Mucosa of descending colon (tissue), 3 donors: Measurements from ENCODE around the gene MAP3K21. TPM values are rescaled to one million over a fixed set of nuclear protein-coding genes. Genes with fewer than 3 reads are reported as not detected.

Source experiments
- ATAC-seq: fragments of 200-7000 bp; cut with Tn5 transposase; one replicate; pipeline ENCODE4 v1.9.1; 2020; ENCODE audit warnings: mild to moderate bottlenecking, moderate library complexity
- DNase-seq, 3 donors: peaks; one replicate each; pipeline ENCODE4 v3.0.0-alpha.2; 2020
- H3K36me3 ChIP-seq: fragments of 200-600 bp; one replicate; pipeline ENCODE4 v1.8.0; 2021; ENCODE audit warnings: low read depth, mild to moderate bottlenecking
- H3K4me1 ChIP-seq: fragments of 200-600 bp; one replicate; pipeline ENCODE4 v1.8.0; 2021; ENCODE audit warnings: low read depth, mild to moderate bottlenecking
- H3K4me3 ChIP-seq: fragments of 200-600 bp; one replicate; pipeline ENCODE4 v1.8.0; 2021; ENCODE audit warnings: mild to moderate bottlenecking
- H3K9me3 ChIP-seq: fragments of 200-600 bp; one replicate; pipeline ENCODE4 v1.8.0; 2021; ENCODE audit warnings: mild to moderate bottlenecking
- intact Hi-C, 2 donors: fragments of 100-400 bp; cut with DNase I in 1 of 2; cut with micrococcal nuclease in 1 of 2; formaldehyde crosslinking; loops; one replicate each; pipeline versions ENCODE4 v1.11.0 to v1.11.1; 2022; cut with DNase I, micrococcal nuclease
- total RNA-seq, 3 donors: library from RNA; stranded (reverse); fragmentation: NEBNext Ultra II Directional in 2 of 3; extraction: Animal tissue kit (Norgen Biotek cat#: 25700) in 2 of 3; gene quantifications; one replicate each; pipeline versions ENCODE4 v1.2.1 to v1.2.4, GENCODE V29; 2021 to 2023
- TF ChIP-seq, protein P1 (sequence below): fragments of 200-600 bp; IDR thresholded peaks from one replicate; pipeline ENCODE4 v1.8.0; 2022; ENCODE audit warnings: antibody characterized with exemption, mild to moderate bottlenecking
- donor health status: DM: no; HTN: no; CAD: no; lungs with moderate emphysema.
- donor health status: DM: no; HTN: no; CAD: no.
- donor health status: DM: no; HTN: yes; CAD: no.

MAP3K21 gene
- total RNA-seq, 3 donors from 2014 or later, result 8.3 to 21.1 (median 12.6) TPM

GRCh38 chr1:233355841-233356704 lies 28.5 kb downstream of the MAP3K21 start:
- Histone ChIP-seq H3K4me3 (no peak overlapping the region), H3K4me1 (no peaks in the 10 kb centered on the region), H3K9me3 (no peaks in the 10 kb centered on the region), H3K36me3 (no peaks in the 10 kb centered on the region)
- intact Hi-C loops, result no loop called here
- DNase-seq (peak in 1 of 3 donors; percentile 19), ATAC-seq (no peak)
- TF ChIP-seq, protein P1, sequence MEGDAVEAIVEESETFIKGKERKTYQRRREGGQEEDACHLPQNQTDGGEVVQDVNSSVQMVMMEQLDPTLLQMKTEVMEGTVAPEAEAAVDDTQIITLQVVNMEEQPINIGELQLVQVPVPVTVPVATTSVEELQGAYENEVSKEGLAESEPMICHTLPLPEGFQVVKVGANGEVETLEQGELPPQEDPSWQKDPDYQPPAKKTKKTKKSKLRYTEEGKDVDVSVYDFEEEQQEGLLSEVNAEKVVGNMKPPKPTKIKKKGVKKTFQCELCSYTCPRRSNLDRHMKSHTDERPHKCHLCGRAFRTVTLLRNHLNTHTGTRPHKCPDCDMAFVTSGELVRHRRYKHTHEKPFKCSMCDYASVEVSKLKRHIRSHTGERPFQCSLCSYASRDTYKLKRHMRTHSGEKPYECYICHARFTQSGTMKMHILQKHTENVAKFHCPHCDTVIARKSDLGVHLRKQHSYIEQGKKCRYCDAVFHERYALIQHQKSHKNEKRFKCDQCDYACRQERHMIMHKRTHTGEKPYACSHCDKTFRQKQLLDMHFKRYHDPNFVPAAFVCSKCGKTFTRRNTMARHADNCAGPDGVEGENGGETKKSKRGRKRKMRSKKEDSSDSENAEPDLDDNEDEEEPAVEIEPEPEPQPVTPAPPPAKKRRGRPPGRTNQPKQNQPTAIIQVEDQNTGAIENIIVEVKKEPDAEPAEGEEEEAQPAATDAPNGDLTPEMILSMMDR, result no peak

DNA sequence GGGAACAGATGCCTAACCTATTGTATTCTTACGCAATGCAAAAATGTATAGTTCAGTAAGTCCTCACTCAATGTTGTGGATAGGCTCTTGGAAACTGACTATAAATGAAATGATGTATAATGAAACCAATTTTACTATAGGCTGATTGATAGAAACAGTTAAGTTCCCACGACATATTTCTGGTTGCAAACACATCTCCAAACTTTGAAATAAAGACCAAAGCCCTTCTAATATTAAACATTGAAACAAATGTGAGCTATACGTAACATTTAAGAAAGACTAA lies 29.1 kb downstream of the MAP3K21 start:
- ATAC-seq, result no peak
- TF ChIP-seq, protein P1, result no peak
- intact Hi-C loops, result no loop called here
- Histone ChIP-seq H3K9me3 (no peaks in the 10 kb centered on the region), H3K36me3 (no peaks in the 10 kb centered on the region), H3K4me3 (no peak overlapping the region), H3K4me1 (no peaks in the 10 kb centered on the region)
- no peak for DNase-seq

DNA sequence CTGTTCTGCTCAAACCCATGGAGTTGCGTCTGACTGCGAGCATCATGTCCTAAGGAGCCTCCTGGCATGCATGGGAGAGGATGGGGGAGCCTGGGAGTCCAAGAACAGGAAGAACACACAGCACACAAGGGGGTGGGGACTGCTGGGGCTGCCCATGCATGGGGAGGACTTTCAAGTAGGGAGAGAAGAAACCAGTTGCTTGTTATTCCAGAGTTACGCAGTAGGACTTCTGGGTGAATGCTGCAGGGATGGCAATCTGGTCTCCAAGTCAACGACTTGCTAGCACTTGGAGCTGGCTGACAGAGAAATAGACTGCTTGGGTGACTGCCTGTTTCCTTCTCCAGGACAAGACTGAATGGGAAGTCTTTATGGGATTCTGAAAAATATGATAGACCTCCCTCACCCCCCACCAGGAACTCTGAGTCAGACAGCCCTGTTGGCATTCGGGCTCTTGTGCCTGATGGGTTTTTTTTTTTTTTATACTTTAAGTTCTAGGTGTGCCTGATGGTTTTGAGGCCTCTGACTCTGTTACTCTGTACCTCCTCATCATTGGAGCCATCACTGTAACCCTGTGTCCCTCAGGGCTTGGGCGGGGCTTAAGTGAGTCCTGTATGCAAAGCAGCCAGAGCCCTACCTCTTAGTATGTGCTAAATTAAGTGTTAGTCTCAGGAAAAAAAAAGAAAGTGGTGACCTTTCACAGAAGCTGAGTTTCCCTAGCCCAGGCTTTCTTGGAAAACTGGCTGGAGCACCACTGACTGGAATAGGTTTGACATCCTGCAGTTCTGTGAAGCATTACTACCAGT lies 30.3 kb downstream of the MAP3K21 start:
- no peaks in the 10 kb centered on the region for H3K4me1 ChIP-seq
- no peak overlapping the region for H3K4me3 ChIP-seq
- intact Hi-C loops, result no loop called here
- TF ChIP-seq, protein P1, result no peak
- ATAC-seq (peak; percentile 35), DNase-seq (no peak)
- no peaks in the 10 kb centered on the region for H3K9me3 ChIP-seq
- H3K36me3 ChIP-seq, result no peaks in the 10 kb centered on the region

DNA sequence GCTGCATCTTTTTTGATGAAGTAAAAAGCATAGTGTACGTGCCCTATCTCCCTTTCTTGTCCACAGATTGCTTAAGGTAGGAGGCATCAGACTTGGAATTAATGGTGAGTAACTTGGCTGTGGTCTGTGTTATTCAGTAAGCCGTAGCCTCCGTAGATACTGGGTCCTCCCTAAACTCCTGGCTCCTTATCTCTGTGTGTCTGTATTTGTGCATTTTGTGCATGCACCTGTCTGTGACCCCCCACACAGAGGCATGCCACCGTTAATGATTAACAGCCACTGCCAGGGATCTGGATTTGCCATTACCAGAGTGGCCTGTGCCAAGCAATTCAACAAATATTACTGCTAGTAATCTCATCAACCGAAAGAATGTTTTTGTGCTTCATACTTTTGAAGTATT lies 31.9 kb downstream of the MAP3K21 start:
- Histone ChIP-seq H3K36me3 (no peaks in the 10 kb centered on the region), H3K4me3 (no peak overlapping the region), H3K9me3 (no peaks in the 10 kb centered on the region), H3K4me1 (no peaks in the 10 kb centered on the region)
- intact Hi-C loops, result no loop called here
- peak in 2 of 3 donors; percentile 59 to 66 for DNase-seq
- peak; percentile 94 for ATAC-seq
- TF ChIP-seq, protein P1, result no peak

GRCh38 chr1:233359905-233360304 lies 32.4 kb downstream of the MAP3K21 start:
- DNase-seq (no peak), ATAC-seq (no peak)
- no peaks in the 10 kb centered on the region for H3K4me1 ChIP-seq
- no peaks in the 10 kb centered on the region for H3K9me3 ChIP-seq
- TF ChIP-seq, protein P1, result no peak
- no peaks in the 10 kb centered on the region for H3K36me3 ChIP-seq
- intact Hi-C loops, result no loop called here
- H3K4me3 ChIP-seq, result no peak overlapping the region
